GM23338 (cell line): ENCODE data around the gene SETBP1. TPM values are rescaled to one million over a fixed set of nuclear protein-coding genes. Genes with fewer than 3 reads are reported as not detected.

Experiments used
- ATAC-seq: fragments of 200-7000 bp; cut with Tn5 transposase; 3 replicates; pipeline ENCODE4 v1.9.1; 2020
- DNase-seq: peaks from one replicate; pipeline ENCODE4 v3.0.0-alpha.2; 2015; ENCODE audit warnings: low spot score
- H2AFZ ChIP-seq: fragments of 200-600 bp; sonication (generic); 2 replicates; pipeline ENCODE4 v1.8.0; 2016; ENCODE audit warnings: antibody characterized with exemption, mild to moderate bottlenecking, moderate library complexity
- H3F3A ChIP-seq: fragments of 200-600 bp; sonication (generic); replicated peaks from 2 replicates; pipeline ENCODE4 v1.8.0; 2017; ENCODE audit warnings: antibody characterized with exemption, mixed run types, low read depth
- H3K27ac ChIP-seq: fragments of 200-600 bp; sonication (generic); 2 replicates; pipeline ENCODE4 v1.6.1; 2016; ENCODE audit warnings: low read depth
- H3K27me3 ChIP-seq: fragments of 200-600 bp; sonication (generic); 2 replicates; pipeline ENCODE4 v1.8.0; 2016; ENCODE audit warnings: mild to moderate bottlenecking, mixed run types, moderate library complexity; ENCODE audit not compliant: insufficient read depth
- H3K36me3 ChIP-seq: fragments of 200-600 bp; sonication (generic); 2 replicates; pipeline ENCODE4 v1.8.0; 2016; ENCODE audit warnings: mild to moderate bottlenecking; ENCODE audit not compliant: insufficient read depth
- H3K4me1 ChIP-seq: fragments of 200-600 bp; sonication (generic); 2 replicates; pipeline ENCODE4 v1.8.0; 2016; ENCODE audit warnings: mild to moderate bottlenecking, moderate library complexity; ENCODE audit not compliant: insufficient read depth
- H3K4me2 ChIP-seq: fragments of 200-600 bp; sonication (generic); 2 replicates; pipeline ENCODE4 v1.7.1; 2017; ENCODE audit warnings: mixed run types
- H3K4me3 ChIP-seq: fragments of 200-600 bp; sonication (generic); 2 replicates; pipeline ENCODE4 v1.6.1; 2016; ENCODE audit warnings: mixed run types
- H3K79me2 ChIP-seq: fragments of 200-600 bp; sonication (generic); replicated peaks from 2 replicates; pipeline ENCODE4 v1.8.0; 2017; ENCODE audit warnings: mild to moderate bottlenecking; ENCODE audit not compliant: insufficient read depth
- H3K9me2 ChIP-seq: fragments of 200-600 bp; sonication (generic); 2 replicates; pipeline ENCODE4 v1.8.0; 2017; ENCODE audit not compliant: insufficient read depth
- H4K20me1 ChIP-seq: fragments of 200-600 bp; sonication (generic); replicated peaks from 2 replicates; pipeline ENCODE4 v1.8.0; 2017; ENCODE audit warnings: mild to moderate bottlenecking; ENCODE audit not compliant: insufficient read depth
- H3K27ac Mint-ChIP-seq: 2 replicates; pipeline ENCODE4 v1.8.0; 2020; ENCODE audit warnings: inconsistent platforms, mild to moderate bottlenecking, moderate library complexity, mixed read lengths
- H3K27me3 Mint-ChIP-seq: 3 replicates; pipeline ENCODE4 v1.8.0; 2022; ENCODE audit warnings: low read depth, mild to moderate bottlenecking, moderate library complexity, mixed read lengths, inconsistent platforms; ENCODE audit not compliant: insufficient read depth, poor library complexity
- H3K36me3 Mint-ChIP-seq: 3 replicates; pipeline ENCODE4 v1.8.0; 2021; ENCODE audit warnings: low read depth, mild to moderate bottlenecking, inconsistent platforms, moderate library complexity, mixed read lengths
- H3K4me1 Mint-ChIP-seq: 3 replicates; pipeline ENCODE4 v1.8.0; 2020; ENCODE audit warnings: mild to moderate bottlenecking, inconsistent platforms, mixed read lengths
- H3K4me3 Mint-ChIP-seq: 3 replicates; pipeline ENCODE4 v1.8.0; 2021; ENCODE audit warnings: moderate library complexity, mild to moderate bottlenecking, inconsistent platforms, mixed read lengths
- H3K9me3 Mint-ChIP-seq: 3 replicates; pipeline ENCODE4 v1.8.0; 2020; ENCODE audit warnings: moderate library complexity, mild to moderate bottlenecking, inconsistent platforms, mixed read lengths
- CREB1 ChIP-seq: fragments of 250-450 bp; sonication (Bioruptor Pico); IDR thresholded peaks from 2 replicates; pipeline ENCODE4 v1.5.0; 2020; ENCODE audit warnings: low read depth, mild to moderate bottlenecking, moderate library complexity
- CTCF ChIP-seq, 2 experiments: fragments of 200-600 bp in 1 of 2; sonication (generic) in 1 of 2; conservative IDR thresholded peaks; 2 replicates each; pipeline versions ENCODE4 v1.5.1 to v1.6.1; 2016 to 2017; ENCODE audit warnings: antibody characterized with exemption in 2 of 2, low read depth in 2 of 2, mild to moderate bottlenecking in 2 of 2, moderate library complexity in 1 of 2
- ETS1 ChIP-seq: IDR thresholded peaks from 2 replicates; pipeline ENCODE4 v1.6.1; 2016; ENCODE audit warnings: antibody characterized with exemption
- EZH2 ChIP-seq: fragments of 200-600 bp; sonication (generic); IDR thresholded peaks from one replicate; pipeline ENCODE4 v1.8.0; 2017; ENCODE audit warnings: antibody characterized with exemption, mild to moderate bottlenecking, low read depth; ENCODE audit not compliant: unreplicated experiment
- EZH2phosphoT487 ChIP-seq: fragments of 200-600 bp; sonication (generic); IDR thresholded peaks from one replicate; pipeline ENCODE4 v1.8.1; 2018; ENCODE audit warnings: antibody characterized with exemption; ENCODE audit not compliant: unreplicated experiment
- JUNB ChIP-seq: IDR thresholded peaks from one replicate; pipeline ENCODE4 v1.6.1; 2016; ENCODE audit warnings: antibody characterized with exemption; ENCODE audit not compliant: unreplicated experiment
- NANOG ChIP-seq: IDR thresholded peaks from 2 replicates; pipeline ENCODE4 v1.6.1; 2016; ENCODE audit warnings: antibody characterized with exemption, borderline replicate concordance
- POLR2AphosphoS5 ChIP-seq: IDR thresholded peaks from 2 replicates; pipeline ENCODE4 v1.6.1; 2016; ENCODE audit warnings: antibody characterized with exemption, low read depth
- REST ChIP-seq: IDR thresholded peaks from one replicate; pipeline ENCODE4 v1.6.1; 2018; ENCODE audit warnings: antibody characterized with exemption; ENCODE audit not compliant: unreplicated experiment
- STAT1 ChIP-seq: IDR thresholded peaks from one replicate; pipeline ENCODE4 v1.6.1; 2016; ENCODE audit warnings: antibody characterized with exemption; ENCODE audit not compliant: unreplicated experiment
- ZNF114 ChIP-seq: fragments of 250-450 bp; sonication (Bioruptor Pico); IDR thresholded peaks from 2 replicates; pipeline ENCODE4 v1.5.0; 2020; ENCODE audit warnings: mild to moderate bottlenecking, moderate library complexity
- ZNF331 ChIP-seq: fragments of 250-450 bp; sonication (Bioruptor Pico); IDR thresholded peaks from 2 replicates; pipeline ENCODE4 v1.5.0; 2020; ENCODE audit warnings: low read depth, mild to moderate bottlenecking, moderate library complexity
- ZNF462 ChIP-seq: fragments of 250-450 bp; sonication (Bioruptor Pico); IDR thresholded peaks from 2 replicates; pipeline ENCODE4 v1.5.0; 2020; ENCODE audit warnings: mild to moderate bottlenecking, moderate library complexity
- long read RNA-seq: library from polyadenylated mRNA; unstranded; transcript quantifications from one replicate; pipeline ENCODE4 v2.0.0, GENCODE V29; 2020; ENCODE audit not compliant: unreplicated experiment
- polyA plus RNA-seq: library from polyadenylated mRNA; unstranded; fragments of >200 nt; fragmentation: Nextera tagmentation; extraction: Ambion mirVana; gene quantifications from 2 replicates; pipeline ENCODE4 v1.2.1, GENCODE V29; 2016
- total RNA-seq: library from RNA; depleted of rRNA; stranded (reverse); fragments of >200 nt; shearing (Covaris generic); gene quantifications from 2 replicates; pipeline ENCODE4 v1.2.3, GENCODE V29; 2014; rRNA removed

Gene SETBP1
- 3.7 and 5.5 TPM in 2 replicates for total RNA-seq
- polyA plus RNA-seq = 1.6 TPM in 2 replicates
- long read RNA-seq, partial matches to known transcripts = 0 of 1 reads
- long read RNA-seq, other reads (novel, unspliced or antisense) = 1 of 1 reads

- H3K27me3 Mint-ChIP-seq = peaks cover 4% of the 10 kb centered on the region
- peaks cover 21% of the 10 kb centered on the region for H3K79me2 ChIP-seq
- H3K36me3 Mint-ChIP-seq = no peaks in the 10 kb centered on the region; the same call in 2 of the 3 replicates
- ATAC-seq = peak; percentile 8
- peaks cover 25% of the 10 kb centered on the region for H3K4me1 ChIP-seq
- H3K4me1 Mint-ChIP-seq = peaks cover 8% of the 10 kb centered on the region; the same call in 1 of the 3 replicates
- no peak within 1 kb of the TSS for H3K27ac ChIP-seq
- H3K4me3 Mint-ChIP-seq = no peak within 1 kb of the TSS; the same call in 2 of the 3 replicates
- H3K4me2 ChIP-seq = peak within 1 kb of the TSS; percentile 89
- no peaks in the 10 kb centered on the region for H3K9me2 ChIP-seq
- no peaks in the 10 kb centered on the region for H4K20me1 ChIP-seq
- peak within 1 kb of the TSS; percentile 93 for H3K4me3 ChIP-seq
- DNase-seq = peak; percentile 62
- no peak within 1 kb of the TSS for H3K27ac Mint-ChIP-seq
- TF ChIP-seq ZNF331 (CRISPR knock-in tag) (no peak), NANOG (no peak), REST (no peak), CREB1 (CRISPR knock-in tag) (no peak), EZH2phosphoT487 (no peak), ZNF114 (no peak), JUNB (no peak), ZNF462 (CRISPR knock-in tag) (no peak), ETS1 (no peak), POLR2AphosphoS5 (no peak), EZH2 (no peak), CTCF (conservative IDR thresholded peaks at IDR 0.05; ENCODE audit: low read depth in 2 of 2) (no peak), STAT1 (no peak)
- peak within 1 kb of the TSS; percentile 93 for H2AFZ ChIP-seq
- H3K27me3 ChIP-seq = peaks cover 14% of the 10 kb centered on the region
- H3K9me3 Mint-ChIP-seq = no peaks in the 10 kb centered on the region
- H3K36me3 ChIP-seq = no peaks in the 10 kb centered on the region
- 0 out of 2 replicates have a peak, but pooled peaks cover 6% of the 10 kb centered on the region for H3F3A ChIP-seq
Measured at GRCh38 chr18:44680273-44681075, at the start of gene SETBP1. SETBP1 (plus strand) TSS chr18:44680888; CDS start chr18:44701347, 20,459 bp downstream.
